CD8-positive, alpha-beta memory T cell (primary cell): ENCODE data around the gene HAVCR1. TPM values are rescaled to one million over a fixed set of nuclear protein-coding genes. Genes with fewer than 3 reads are reported as not detected.
"Not testable (repeated sequence)": the region's sequence is repeated elsewhere in the genome, so short reads cannot be mapped to it uniquely, and the experiment has no call there.

Experiments
- CTCF ChIA-PET: fragments of 350-600 bp; sonication (Branson Sonifier 250); formaldehyde crosslinking; loops from one replicate; lab custom pipeline; 2021; ENCODE audit warnings: antibody characterized with exemption; lab: Charles Lee
- POLR2A ChIA-PET: fragments of 350-600 bp; sonication (Branson Sonifier 250); formaldehyde crosslinking; loops from one replicate; lab custom pipeline; 2021; ENCODE audit warnings: antibody characterized with exemption; lab: Charles Lee
- DNase-seq, 5 donors: peaks; one replicate each; pipeline versions ENCODE4 v3.0.0 to v3.0.0-alpha.2; 2020 to 2022; ENCODE audit warnings: mixed read lengths in 1 of 5
- H3K27ac ChIP-seq: one replicate; pipeline ENCODE4 v1.7.0; 2013; ENCODE audit warnings: low read depth, mild to moderate bottlenecking, low read length, moderate library complexity
- H3K27me3 ChIP-seq: 2 replicates; pipeline ENCODE4 v1.7.0; 2013; ENCODE audit warnings: low read length, mild to moderate bottlenecking; ENCODE audit not compliant: insufficient read depth, poor library complexity, severe bottlenecking
- H3K36me3 ChIP-seq: 2 replicates; pipeline ENCODE4 v1.7.0; 2013; ENCODE audit warnings: mild to moderate bottlenecking, low read length, moderate library complexity; ENCODE audit not compliant: insufficient read depth
- H3K4me1 ChIP-seq: 2 replicates; pipeline ENCODE4 v1.7.0; 2013; ENCODE audit warnings: mild to moderate bottlenecking, low read length, moderate library complexity; ENCODE audit not compliant: insufficient read depth
- H3K4me3 ChIP-seq: 2 replicates; pipeline ENCODE4 v1.7.0; 2013; ENCODE audit warnings: mild to moderate bottlenecking, low read length
- H3K9me3 ChIP-seq: 2 replicates; pipeline ENCODE4 v1.7.0; 2013; ENCODE audit warnings: mild to moderate bottlenecking, low read length
- H3K27ac Mint-ChIP-seq, 8 donors: one replicate each; pipeline ENCODE4 v1.8.0; 2020 to 2021; ENCODE audit warnings: mixed read lengths in 8 of 8, mild to moderate bottlenecking in 6 of 8, inconsistent platforms in 3 of 8, moderate library complexity in 3 of 8
- H3K27me3 Mint-ChIP-seq, 2 donors: one replicate each; pipeline ENCODE4 v1.8.0; 2020 to 2021; ENCODE audit warnings: mixed read lengths in 2 of 2, mild to moderate bottlenecking in 1 of 2, moderate library complexity in 1 of 2
- H3K36me3 Mint-ChIP-seq, 3 donors: one replicate each; pipeline ENCODE4 v1.8.0; 2020 to 2021; ENCODE audit warnings: mixed read lengths in 3 of 3, inconsistent platforms in 1 of 3, mild to moderate bottlenecking in 1 of 3
- H3K4me1 Mint-ChIP-seq, 3 donors: one replicate each; pipeline ENCODE4 v1.8.0; 2020 to 2021; ENCODE audit warnings: mixed read lengths in 3 of 3, inconsistent platforms in 1 of 3, mild to moderate bottlenecking in 1 of 3
- H3K4me3 Mint-ChIP-seq, 7 donors: one replicate each; pipeline ENCODE4 v1.8.0; 2020 to 2021; ENCODE audit warnings: mixed read lengths in 7 of 7, mild to moderate bottlenecking in 6 of 7, moderate library complexity in 4 of 7, inconsistent platforms in 2 of 7
- H3K9me3 Mint-ChIP-seq, 5 donors: one replicate each; pipeline ENCODE4 v1.8.0; 2020 to 2022; ENCODE audit warnings: mixed read lengths in 5 of 5, mild to moderate bottlenecking in 3 of 5, moderate library complexity in 2 of 5, inconsistent platforms in 1 of 5
- polyA plus RNA-seq: library from polyadenylated mRNA; unstranded; fragments of 300-500 nt; fragmentation: Illumina TruSeq; gene quantifications from one replicate; pipeline ENCODE4 v1.2.3, GENCODE V29; 2021
- total RNA-seq, 2 experiments: library from RNA; stranded (reverse); gene quantifications; one replicate each; pipeline ENCODE4 v1.2.3, GENCODE V29; 2021

Gene HAVCR1
- total and polyA plus RNA-seq, 3 experiments from 2014 or later = 0.27 to 0.91 (median 0.61) TPM

DNA sequence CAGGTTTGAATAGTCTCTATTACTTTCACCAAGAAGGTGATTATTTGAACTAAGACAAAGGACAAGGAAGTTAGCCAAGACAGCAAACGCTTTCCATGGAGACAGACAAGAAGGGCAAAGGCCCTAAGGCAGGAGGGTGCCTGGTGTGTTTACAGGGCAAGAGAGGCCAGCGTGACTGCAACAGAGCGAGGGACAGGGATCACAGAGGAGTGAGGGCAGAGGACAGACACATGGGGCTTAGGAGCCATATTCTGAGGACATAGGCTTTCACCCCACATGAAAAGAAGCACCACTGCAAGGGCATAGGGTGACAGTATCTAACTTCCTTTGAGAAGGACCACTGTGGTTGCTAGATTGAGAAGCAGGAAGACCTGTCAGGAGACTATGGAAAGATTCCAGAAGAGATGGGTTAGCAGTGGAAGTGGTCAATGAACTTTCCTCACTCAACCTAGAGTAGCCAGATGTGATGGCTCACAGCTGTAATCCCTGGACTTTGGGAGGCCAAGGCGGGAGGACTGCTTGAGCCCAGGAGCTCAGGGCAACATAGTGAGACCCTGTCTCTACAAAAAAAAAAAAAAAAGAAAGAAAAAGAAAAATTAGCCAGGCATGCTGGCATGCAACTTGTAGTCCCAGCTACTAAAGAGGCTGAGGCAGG lies 5.0 kb upstream of the HAVCR1 start:
- CTCF ChIA-PET = no interaction called here

DNA sequence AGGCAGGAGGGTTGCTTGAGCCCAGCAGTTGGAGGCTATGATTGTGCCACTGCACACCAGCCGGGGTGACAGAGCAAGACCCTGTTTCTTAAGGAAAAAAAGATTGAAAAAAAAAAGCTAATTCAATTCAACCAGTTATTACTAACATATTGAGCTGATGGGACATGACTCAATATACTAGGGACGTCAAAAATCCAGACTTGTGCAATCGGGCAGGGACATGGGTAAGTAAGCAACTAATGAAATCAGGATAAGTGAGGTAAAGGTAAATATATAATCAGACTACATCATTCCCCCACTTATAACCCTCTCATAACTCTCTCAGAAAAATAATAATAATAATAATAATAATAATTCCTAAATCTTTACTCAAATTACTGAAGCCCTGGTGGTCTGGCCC lies 975 bp upstream of the HAVCR1 start:
- ChIA-PET CTCF (no interaction called here), POLR2A (no interaction called here)
- no peak overlapping the region for H3K27ac Mint-ChIP-seq
- no peak overlapping the region for H3K4me3 ChIP-seq
- no peaks in the 10 kb centered on the region for H3K4me1 Mint-ChIP-seq
- no peaks in the 10 kb centered on the region for H3K4me1 ChIP-seq
- no peaks in the 10 kb centered on the region for H3K27me3 ChIP-seq
- H3K9me3 Mint-ChIP-seq = no peaks in the 10 kb centered on the region
- H3K4me3 Mint-ChIP-seq = no peak overlapping the region
- DNase-seq = no peak
- H3K36me3 ChIP-seq = no peaks in the 10 kb centered on the region
- peaks cover 0 to 2% of the 10 kb centered on the region in 2 donors for H3K27me3 Mint-ChIP-seq
- no peaks in the 10 kb centered on the region for H3K9me3 ChIP-seq
- peaks cover 0 to 1% (median 0%) of the 10 kb centered on the region in 3 donors for H3K36me3 Mint-ChIP-seq
- no peak overlapping the region for H3K27ac ChIP-seq

More for the DNA sequence above, 5.0 kb upstream of the HAVCR1 start:
- Mint-ChIP-seq H3K9me3 (no peaks in the 10 kb centered on the region), H3K4me1 (no peaks in the 10 kb centered on the region), H3K27ac (no peak overlapping the region), H3K4me3 (no peak overlapping the region), H3K27me3 (peaks cover 0 to 2% of the 10 kb centered on the region in 2 donors), H3K36me3 (peaks cover 0 to 1% (median 0%) of the 10 kb centered on the region in 3 donors)
- Histone ChIP-seq H3K4me1 (no peaks in the 10 kb centered on the region), H3K27ac (no peak overlapping the region), H3K9me3 (no peaks in the 10 kb centered on the region), H3K27me3 (no peaks in the 10 kb centered on the region), H3K4me3 (no peak overlapping the region), H3K36me3 (no peaks in the 10 kb centered on the region)
- POLR2A ChIA-PET = no interaction called here
- no peak for DNase-seq

DNA sequence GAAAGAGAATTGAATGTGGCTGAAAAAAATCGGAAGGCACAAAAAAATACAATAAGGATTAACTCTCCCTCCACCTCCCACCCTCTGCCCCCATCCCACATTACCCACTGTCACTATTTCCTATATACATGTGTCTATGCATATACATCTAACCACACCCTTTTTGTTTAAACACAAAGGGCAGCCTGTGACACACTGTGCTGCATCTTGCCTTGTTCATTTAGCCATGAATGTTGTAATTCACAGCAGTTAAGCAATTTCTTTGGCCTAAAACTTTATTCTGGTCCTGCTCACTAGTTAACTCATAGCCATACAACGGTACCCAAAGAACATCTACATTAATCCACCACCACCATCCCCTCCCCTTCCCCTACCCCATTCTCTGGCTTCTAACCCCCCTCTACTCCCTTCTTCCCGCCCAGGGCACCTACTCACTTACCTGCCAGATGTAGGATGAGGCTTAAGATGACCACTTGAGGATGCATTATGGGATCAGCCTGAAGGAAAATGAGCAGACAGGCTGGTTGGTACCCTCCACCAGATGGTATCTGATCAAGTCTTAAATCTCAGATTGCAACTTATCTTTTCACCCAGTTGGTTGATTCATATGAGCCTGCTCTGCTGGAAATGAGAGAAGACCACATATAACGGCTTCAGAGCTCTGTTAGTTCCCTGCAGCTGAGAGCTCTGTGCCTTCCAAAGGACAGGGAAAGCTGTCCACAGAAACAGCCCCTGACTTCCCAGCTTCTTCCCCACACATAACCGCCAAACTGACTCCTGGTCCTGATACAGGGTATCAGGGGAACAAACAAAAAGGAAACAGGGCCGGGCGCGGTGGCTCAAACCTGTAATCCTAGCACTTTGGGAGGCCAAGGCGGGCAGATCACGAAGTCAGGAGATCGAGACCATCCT lies 1.2 kb downstream of the HAVCR1 start:
- no peak overlapping the region for H3K27ac ChIP-seq
- H3K9me3 ChIP-seq = no peaks in the 10 kb centered on the region
- Mint-ChIP-seq H3K27ac (no peak overlapping the region), H3K27me3 (no peaks in the 10 kb centered on the region), H3K36me3 (peaks cover 0 to 1% (median 0%) of the 10 kb centered on the region in 3 donors), H3K4me1 (no peaks in the 10 kb centered on the region), H3K4me3 (no peak overlapping the region), H3K9me3 (no peaks in the 10 kb centered on the region)
- H3K4me1 ChIP-seq = no peaks in the 10 kb centered on the region
- ChIA-PET CTCF (interaction anchor here (1.6 kb wide), 1 partner anchor 9 kb away, joined by 3 read pairs; no protein-coding TSS in a partner anchor), POLR2A (no interaction called here)
- H3K36me3 ChIP-seq = no peaks in the 10 kb centered on the region
- DNase-seq = no peak
- H3K4me3 ChIP-seq = no peak overlapping the region
- no peaks in the 10 kb centered on the region for H3K27me3 ChIP-seq

DNA sequence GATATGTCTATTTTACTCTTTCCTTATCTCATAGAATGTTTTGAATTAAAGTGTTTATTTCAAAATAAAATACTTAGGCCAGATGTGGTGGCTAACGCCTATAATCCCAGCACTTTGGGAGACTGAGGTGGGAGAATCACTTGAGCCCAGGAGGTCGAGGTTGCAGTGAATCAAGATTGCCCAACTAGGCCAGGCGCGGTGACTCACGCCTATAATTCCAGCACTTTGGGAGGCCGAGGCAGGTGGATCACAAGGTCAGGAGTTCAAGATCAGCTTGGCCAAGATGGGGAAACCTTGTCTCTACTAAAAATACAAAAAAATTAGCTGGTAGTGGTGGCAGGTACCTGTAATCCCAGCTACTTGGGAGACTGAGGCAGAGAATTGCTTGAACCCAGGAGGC lies 2.1 kb downstream of the HAVCR1 start:
- CTCF ChIA-PET = interaction anchor here (1.6 kb wide), 1 partner anchor 10 kb away, joined by 3 read pairs; no protein-coding TSS in a partner anchor
- H3K36me3 ChIP-seq, H3K36me3 Mint-ChIP-seq, H3K27me3 Mint-ChIP-seq, H3K4me1 ChIP-seq, H3K9me3 Mint-ChIP-seq, H3K4me1 Mint-ChIP-seq, DNase-seq, H3K27ac ChIP-seq, H3K4me3 Mint-ChIP-seq, POLR2A ChIA-PET, H3K27me3 ChIP-seq, H3K9me3 ChIP-seq, H3K4me3 ChIP-seq: not testable (repeated sequence)
- peak overlapping the region in 1 of 8 donors; percentile 9 for H3K27ac Mint-ChIP-seq

DNA sequence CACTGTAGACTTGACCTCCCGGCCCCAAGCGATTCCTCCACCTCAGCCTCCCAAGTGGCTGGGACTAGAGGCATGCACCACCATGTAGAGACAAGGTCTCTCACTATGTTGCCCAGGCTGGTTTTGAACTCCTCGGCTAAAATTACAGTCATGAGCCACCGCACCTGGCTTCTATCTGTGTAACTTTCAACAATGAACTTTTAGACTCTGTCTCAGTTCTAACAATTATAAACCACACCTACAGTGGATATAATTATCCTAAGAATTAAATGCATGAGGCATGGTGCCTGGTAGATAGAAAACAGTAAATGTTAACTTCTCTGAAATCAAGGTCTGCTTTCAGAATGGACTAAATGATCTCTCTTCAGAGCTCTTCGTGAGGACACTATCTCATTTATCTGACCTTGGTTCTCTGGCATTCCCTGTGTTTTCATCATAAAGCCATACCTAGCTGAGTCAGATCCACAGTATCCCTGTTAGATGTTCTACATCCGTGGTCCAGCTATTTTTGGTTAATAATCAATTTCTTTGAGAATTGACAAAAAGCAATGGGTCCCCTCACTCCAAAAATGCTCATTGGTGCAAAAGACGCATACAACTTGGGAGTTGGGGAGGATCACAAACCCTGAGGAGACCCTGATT lies 7.2 kb downstream of the HAVCR1 start:
- H3K27ac Mint-ChIP-seq = peak overlapping the region in 1 of 8 donors; percentile 52
- CTCF ChIA-PET = no interaction called here

DNA sequence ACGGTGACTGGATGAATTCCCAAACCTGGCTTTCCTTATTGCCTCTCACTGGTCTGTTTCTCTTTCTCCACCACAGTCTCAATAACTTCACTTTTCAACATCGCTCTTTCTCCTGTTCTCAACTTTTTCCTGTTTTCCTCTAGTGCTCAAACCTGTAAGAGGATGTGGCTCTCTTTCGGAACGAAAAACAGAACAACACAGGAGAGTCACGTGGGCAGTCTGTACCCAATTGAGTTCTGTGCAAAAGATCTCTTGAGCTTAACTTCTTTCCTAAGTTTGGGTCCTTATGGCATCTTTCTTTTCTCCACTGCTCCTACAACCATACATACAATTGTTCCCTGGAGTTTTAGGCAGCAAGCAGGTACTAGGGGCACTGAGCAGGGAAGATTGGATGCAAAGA lies 8.9 kb downstream of the HAVCR1 start:
- no peaks in the 10 kb centered on the region for H3K36me3 Mint-ChIP-seq
- ChIA-PET CTCF (interaction anchor here (1.2 kb wide), 1 partner anchor 17 kb away, joined by 3 read pairs; no protein-coding TSS in a partner anchor), POLR2A (no interaction called here)
- H3K4me3 Mint-ChIP-seq = peak overlapping the region; percentile 64 to 72 (median 68)
- Histone ChIP-seq H3K27ac (no peak overlapping the region), H3K4me3 (peak overlapping the region; percentile 62), H3K27me3 (no peaks in the 10 kb centered on the region), H3K4me1 (peaks cover 25% of the 10 kb centered on the region), H3K36me3 (no peaks in the 10 kb centered on the region), H3K9me3 (no peaks in the 10 kb centered on the region)
- H3K9me3 Mint-ChIP-seq = no peaks in the 10 kb centered on the region
- peaks cover 16 to 34% (median 20%) of the 10 kb centered on the region in 3 donors for H3K4me1 Mint-ChIP-seq
- H3K27me3 Mint-ChIP-seq = peaks cover 0 to 3% of the 10 kb centered on the region in 2 donors
- H3K27ac Mint-ChIP-seq = peak overlapping the region in 7 of 8 donors; percentile 1 to 91 (median 62)
- peak in 1 of 5 donors; percentile 26 for DNase-seq

More for the DNA sequence above, 7.2 kb downstream of the HAVCR1 start:
- peaks cover 16 to 30% (median 18%) of the 10 kb centered on the region in 3 donors for H3K4me1 Mint-ChIP-seq
- H3K36me3 Mint-ChIP-seq = no peaks in the 10 kb centered on the region
- H3K9me3 Mint-ChIP-seq = no peaks in the 10 kb centered on the region
- no peak overlapping the region for H3K4me3 ChIP-seq
- H3K4me3 Mint-ChIP-seq = no peak overlapping the region
- H3K4me1 ChIP-seq = peaks cover 25% of the 10 kb centered on the region
- no peak overlapping the region for H3K27ac ChIP-seq
- DNase-seq = no peak
- H3K27me3 Mint-ChIP-seq = peaks cover 0 to 3% of the 10 kb centered on the region in 2 donors
- POLR2A ChIA-PET = no interaction called here
- H3K9me3 ChIP-seq = no peaks in the 10 kb centered on the region
- H3K36me3 ChIP-seq = no peaks in the 10 kb centered on the region
- no peaks in the 10 kb centered on the region for H3K27me3 ChIP-seq

DNA sequence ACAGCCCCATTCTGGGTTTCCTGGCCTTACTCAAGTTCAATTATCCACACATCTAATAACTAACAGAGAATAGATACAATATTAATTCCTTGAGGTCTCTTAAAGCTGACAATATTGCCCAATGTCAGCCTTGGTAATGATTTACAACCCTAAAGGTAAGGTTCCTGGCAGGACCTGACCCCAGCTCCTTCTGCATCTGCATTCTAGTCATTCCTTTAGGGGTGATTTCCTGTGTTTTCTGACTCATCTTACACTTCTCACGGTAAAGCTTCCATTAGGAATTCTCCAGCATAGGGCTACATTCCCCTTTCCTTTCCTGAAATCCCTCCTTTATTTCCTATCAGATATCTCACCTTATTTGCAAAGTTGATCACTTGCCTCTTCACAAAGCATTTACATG lies 9.3 kb downstream of the HAVCR1 start:
- ChIA-PET CTCF (interaction anchor here (1.2 kb wide), 1 partner anchor 17 kb away, joined by 3 read pairs; no protein-coding TSS in a partner anchor), POLR2A (no interaction called here)
- Mint-ChIP-seq H3K4me3 (peak overlapping the region; percentile 64 to 72 (median 68)), H3K27ac (peak overlapping the region in 7 of 8 donors; percentile 15 to 91 (median 62)), H3K9me3 (no peaks in the 10 kb centered on the region), H3K4me1 (peaks cover 16 to 37% (median 21%) of the 10 kb centered on the region in 3 donors), H3K36me3 (no peaks in the 10 kb centered on the region), H3K27me3 (peaks cover 0 to 3% of the 10 kb centered on the region in 2 donors)
- Histone ChIP-seq H3K36me3 (no peaks in the 10 kb centered on the region), H3K27me3 (no peaks in the 10 kb centered on the region), H3K4me3 (peak overlapping the region; percentile 62), H3K9me3 (no peaks in the 10 kb centered on the region), H3K4me1 (peaks cover 25% of the 10 kb centered on the region), H3K27ac (no peak overlapping the region)
- DNase-seq = no peak
